ENCODE results near the gene DUSP9.
"Not testable (repeated sequence)": the region's sequence is repeated elsewhere in the genome, so short reads cannot be mapped to it uniquely, and the experiment has no call there.

GRCh38 chrX:153699210-153699783 lies 52.3 kb downstream of the DUSP9 start:
- not testable (repeated sequence) for TF ChIP-seq SMARCA5 (IDR thresholded peaks at IDR 0.05); POLR2AphosphoS5 (IDR thresholded peaks at IDR 0.05; ENCODE audit: low read length); ATF2 (IDR thresholded peaks at IDR 0.05; ENCODE audit: low read length); BCLAF1 (IDR thresholded peaks at IDR 0.05); POLR2A (IDR thresholded peaks at IDR 0.05; ENCODE audit: low read depth, low read length); NR2C2 (IDR thresholded peaks at IDR 0.05; ENCODE audit: borderline replicate concordance, control insufficient read depth, insufficient read length, low read depth); ATF3 (IDR thresholded peaks at IDR 0.05; ENCODE audit: borderline replicate concordance, extremely low read depth, low read depth, low read length); SREBF2 (IDR thresholded peaks at IDR 0.05; ENCODE audit: low read length); EZH2 (IDR thresholded peaks at IDR 0.05; ENCODE audit: borderline replicate concordance, control insufficient read depth, low read depth, low read length); REST (IDR thresholded peaks at IDR 0.05; ENCODE audit: low read depth, low read length); EP300 (IDR thresholded peaks at IDR 0.05; ENCODE audit: borderline replicate concordance in 1 of 2, control insufficient read depth in 1 of 2, low read depth in 2 of 2, low read length in 2 of 2)

Data from GM12878 (cell line).